ENCODE data around the gene RRN3. TPM values are rescaled to one million over a fixed set of nuclear protein-coding genes. Genes with fewer than 3 reads are reported as not detected.
"Not testable (repeated sequence)": the region's sequence is repeated elsewhere in the genome, so short reads cannot be mapped to it uniquely, and the experiment has no call there.

Gene RRN3
- total RNA-seq (10 to 100 TPM; 38.4 to 42.9 TPM), total RNA-seq (55.7 to 161 (median 93.9) reads per million in 172 experiments)
- polyA plus RNA-seq (2013, experiment 1 of 2) = 28.5 TPM
- 33.9 TPM for polyA plus RNA-seq (2013, experiment 2 of 2)

GRCh38 chr16:15093955-15094827 is at the start of gene RRN3:
Gene RRN3, minus strand, starts transcription at chr16:15094272. Its CDS starts 39 bp downstream, at chr16:15094233.
- intact Hi-C loops (cut with DNase I, micrococcal nuclease); CTCF ChIA-PET; H3K9me3 Mint-ChIP-seq; H3K27me3 ChIP-seq (ENCODE audit: control insufficient read depth in 1 of 2, insufficient read depth in 2 of 2, low read length in 2 of 2); H3K9me3 ChIP-seq (ENCODE audit: control insufficient read depth in 1 of 2, insufficient read depth in 1 of 2, low read length in 2 of 2); H3K27me3 Mint-ChIP-seq; H3K36me3 ChIP-seq (ENCODE audit: insufficient read depth, low read length): not testable (repeated sequence)
- peaks cover 37% of the 10 kb centered on the region for H3K36me3 Mint-ChIP-seq (ENCODE audit: low read depth)
- peaks cover 30% of the 10 kb centered on the region for H3K4me1 Mint-ChIP-seq (ENCODE audit: low read depth)
- POLR2A ChIA-PET = interaction anchor here (0.8 to 1.1 kb wide), 2 partner anchors 38 to 1174 kb away, joined by 3 to 8 read pairs; partner anchors contain the start of genes ERCC4 and NTAN1
- peak within 1 kb of the TSS; percentile 56 to 77 for H3K27ac ChIP-seq (ENCODE audit: low read depth in 1 of 2, low read length in 2 of 2)
- peak; percentile 62 to 90 (median 80) for DNase-seq
- H3K4me3 ChIP-seq (ENCODE audit: low read length) = peak within 1 kb of the TSS; percentile 81
- H3K4me1 ChIP-seq (ENCODE audit: insufficient read depth, low read length) = peaks cover 16% of the 10 kb centered on the region
- peak; percentile 97 for ATAC-seq (ENCODE audit: poor library complexity)
- H3K4me3 Mint-ChIP-seq = peak within 1 kb of the TSS; percentile 96
- peak within 1 kb of the TSS; percentile 88 for H3K27ac Mint-ChIP-seq

GRCh38 chr16:15143601-15144091 is 49.6 kb upstream of the RRN3 start:
- H3K4me3 ChIP-seq (ENCODE audit: low read length); H3K36me3 Mint-ChIP-seq (ENCODE audit: low read depth); H3K4me1 Mint-ChIP-seq (ENCODE audit: low read depth); DNase-seq; ATAC-seq (ENCODE audit: poor library complexity); H3K9me3 ChIP-seq (ENCODE audit: control insufficient read depth in 1 of 2, insufficient read depth in 1 of 2, low read length in 2 of 2); H3K27ac Mint-ChIP-seq; H3K27ac ChIP-seq (ENCODE audit: low read depth in 1 of 2, low read length in 2 of 2); H3K4me1 ChIP-seq (ENCODE audit: insufficient read depth, low read length); H3K9me3 Mint-ChIP-seq; POLR2A ChIA-PET; CTCF ChIA-PET; intact Hi-C loops (cut with DNase I, micrococcal nuclease); H3K36me3 ChIP-seq (ENCODE audit: insufficient read depth, low read length); H3K27me3 ChIP-seq (ENCODE audit: control insufficient read depth in 1 of 2, insufficient read depth in 2 of 2, low read length in 2 of 2); H3K27me3 Mint-ChIP-seq; H3K4me3 Mint-ChIP-seq: not testable (repeated sequence)

- H3K36me3 ChIP-seq (ENCODE audit: insufficient read depth, low read length); H3K9me3 ChIP-seq (ENCODE audit: control insufficient read depth in 1 of 2, insufficient read depth in 1 of 2, low read length in 2 of 2); CTCF ChIA-PET; H3K36me3 Mint-ChIP-seq (ENCODE audit: low read depth); POLR2A ChIA-PET; H3K27ac ChIP-seq (ENCODE audit: low read depth in 1 of 2, low read length in 2 of 2); intact Hi-C loops (cut with DNase I, micrococcal nuclease); H3K4me1 Mint-ChIP-seq (ENCODE audit: low read depth); ATAC-seq (ENCODE audit: poor library complexity); H3K27me3 Mint-ChIP-seq; DNase-seq; H3K4me1 ChIP-seq (ENCODE audit: insufficient read depth, low read length); H3K9me3 Mint-ChIP-seq; H3K27me3 ChIP-seq (ENCODE audit: control insufficient read depth in 1 of 2, insufficient read depth in 2 of 2, low read length in 2 of 2); H3K4me3 ChIP-seq (ENCODE audit: low read length); H3K4me3 Mint-ChIP-seq; H3K27ac Mint-ChIP-seq: not testable (repeated sequence)
These were observed 49.0 kb upstream of the RRN3 start for GRCh38 chr16:15142891-15143600.

- intact Hi-C loops (cut with DNase I, micrococcal nuclease); H3K27ac ChIP-seq (ENCODE audit: low read depth in 1 of 2, low read length in 2 of 2); ATAC-seq (ENCODE audit: poor library complexity); H3K4me1 ChIP-seq (ENCODE audit: insufficient read depth, low read length); H3K27me3 Mint-ChIP-seq; CTCF ChIA-PET; H3K4me1 Mint-ChIP-seq (ENCODE audit: low read depth); H3K9me3 ChIP-seq (ENCODE audit: control insufficient read depth in 1 of 2, insufficient read depth in 1 of 2, low read length in 2 of 2); H3K4me3 Mint-ChIP-seq; H3K9me3 Mint-ChIP-seq; POLR2A ChIA-PET; H3K27ac Mint-ChIP-seq; H3K27me3 ChIP-seq (ENCODE audit: control insufficient read depth in 1 of 2, insufficient read depth in 2 of 2, low read length in 2 of 2); H3K4me3 ChIP-seq (ENCODE audit: low read length); H3K36me3 ChIP-seq (ENCODE audit: insufficient read depth, low read length); DNase-seq; H3K36me3 Mint-ChIP-seq (ENCODE audit: low read depth): not testable (repeated sequence)
These were observed 48.2 kb upstream of the RRN3 start for GRCh38 chr16:15142107-15142890.

Data from CD4-positive, alpha-beta T cell (primary cell).